GM13977 (cell line): ENCODE measurements around the gene DISC1.

Experiments used
- DNase-seq: peaks from one replicate; pipeline ENCODE4 v3.0.0; 2012; ENCODE audit warnings: low spot score
- in situ Hi-C: fragments of 300-500 bp; cut with MboI; formaldehyde crosslinking; loops from one replicate; pipeline ENCODE4 v1.12.0; 2022; ENCODE audit warnings: low sequenced_read_pairs, low pct_unique_long_range_greater_than_20kb, mixed read lengths, inconsistent platforms; ENCODE audit not compliant: unreplicated experiment
- TF ChIP-seq, protein P1 (sequence below): IDR thresholded peaks from 2 replicates; pipeline ENCODE4 v1.5.1; 2012; ENCODE audit warnings: mild to moderate bottlenecking, control low read depth; ENCODE audit not compliant: insufficient read depth; ENCODE audit errors: extremely low read depth, missing control alignments

Gene DISC1

DNA sequence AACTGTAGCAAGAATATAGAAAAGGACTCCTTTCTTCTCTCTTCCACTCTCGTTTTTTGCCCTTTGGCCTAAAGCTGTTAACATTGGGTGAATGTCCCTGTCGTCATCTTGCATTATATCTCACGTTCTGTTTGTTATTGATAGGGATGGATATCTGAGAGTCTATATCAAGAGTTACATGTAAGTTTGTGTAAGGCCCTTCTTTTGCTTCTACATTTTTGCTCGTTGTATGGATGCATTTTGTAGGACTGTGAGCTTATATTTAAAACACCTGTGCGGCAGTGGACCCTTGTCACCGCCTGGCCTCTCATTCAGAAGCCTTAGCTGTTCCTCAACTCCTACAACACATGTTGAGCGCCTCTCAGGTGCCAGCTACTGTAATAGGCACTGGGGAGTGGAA is 211.9 kb downstream of the DISC1 start:
- TF ChIP-seq, protein P1, sequence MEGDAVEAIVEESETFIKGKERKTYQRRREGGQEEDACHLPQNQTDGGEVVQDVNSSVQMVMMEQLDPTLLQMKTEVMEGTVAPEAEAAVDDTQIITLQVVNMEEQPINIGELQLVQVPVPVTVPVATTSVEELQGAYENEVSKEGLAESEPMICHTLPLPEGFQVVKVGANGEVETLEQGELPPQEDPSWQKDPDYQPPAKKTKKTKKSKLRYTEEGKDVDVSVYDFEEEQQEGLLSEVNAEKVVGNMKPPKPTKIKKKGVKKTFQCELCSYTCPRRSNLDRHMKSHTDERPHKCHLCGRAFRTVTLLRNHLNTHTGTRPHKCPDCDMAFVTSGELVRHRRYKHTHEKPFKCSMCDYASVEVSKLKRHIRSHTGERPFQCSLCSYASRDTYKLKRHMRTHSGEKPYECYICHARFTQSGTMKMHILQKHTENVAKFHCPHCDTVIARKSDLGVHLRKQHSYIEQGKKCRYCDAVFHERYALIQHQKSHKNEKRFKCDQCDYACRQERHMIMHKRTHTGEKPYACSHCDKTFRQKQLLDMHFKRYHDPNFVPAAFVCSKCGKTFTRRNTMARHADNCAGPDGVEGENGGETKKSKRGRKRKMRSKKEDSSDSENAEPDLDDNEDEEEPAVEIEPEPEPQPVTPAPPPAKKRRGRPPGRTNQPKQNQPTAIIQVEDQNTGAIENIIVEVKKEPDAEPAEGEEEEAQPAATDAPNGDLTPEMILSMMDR, result no peak
- no peak for DNase-seq
- in situ Hi-C loops, result no loop called here

DNA sequence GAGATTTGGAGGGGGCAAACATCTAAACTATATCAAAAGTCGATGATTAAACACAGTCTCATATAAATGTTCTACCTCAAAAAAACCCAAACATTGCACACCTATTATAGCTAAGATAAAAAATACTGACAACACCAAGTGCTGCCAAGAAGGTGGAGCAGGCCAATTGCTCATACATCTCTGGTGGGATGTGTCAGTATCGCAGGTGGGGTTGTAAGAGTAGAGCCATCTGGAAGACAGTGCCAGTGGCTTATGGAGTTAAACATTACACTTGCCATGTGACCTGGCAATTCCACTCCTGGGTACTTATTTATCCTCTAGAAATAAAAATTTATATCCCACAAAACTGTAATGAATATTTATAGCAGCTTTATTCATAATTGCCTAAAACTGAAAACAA is 213.4 kb downstream of the DISC1 start:
- TF ChIP-seq, protein P1, result no peak
- in situ Hi-C loops, result no loop called here
- no peak for DNase-seq

DNA sequence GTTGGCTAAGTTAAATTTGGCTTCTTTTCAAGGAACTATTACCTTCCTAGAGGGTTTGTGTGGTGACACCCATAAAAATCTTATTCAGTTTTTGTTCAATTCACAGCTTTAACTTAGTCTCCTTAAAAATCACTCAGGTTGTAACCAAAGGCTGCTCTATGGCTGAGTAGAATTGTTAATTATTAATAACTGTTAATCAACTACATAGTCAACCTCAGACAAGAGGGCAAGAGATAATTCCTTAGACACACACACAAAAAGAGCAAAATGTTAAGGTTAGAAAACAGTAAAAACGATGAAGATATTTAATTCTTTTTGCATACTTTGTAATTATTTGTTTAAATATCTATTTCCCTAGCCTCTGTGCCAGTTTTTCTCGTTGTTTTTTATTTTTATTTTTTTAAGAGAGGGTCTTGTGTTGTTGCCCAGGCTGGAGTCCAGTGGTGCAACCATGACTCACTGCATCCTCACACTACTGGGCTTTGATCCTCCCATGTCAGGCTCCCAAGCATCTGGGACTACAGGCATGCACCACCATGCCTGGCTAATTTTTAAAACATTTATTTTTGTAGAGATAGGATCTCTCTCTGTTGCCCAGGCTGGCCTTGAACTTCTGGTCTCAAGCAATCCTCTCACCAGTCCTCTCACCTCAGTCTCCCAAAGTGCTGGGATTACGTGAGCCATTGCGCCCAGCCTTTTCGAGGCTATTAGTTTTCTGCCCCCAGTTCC is 215.2 kb downstream of the DISC1 start:
- DNase-seq, result no peak

DNA sequence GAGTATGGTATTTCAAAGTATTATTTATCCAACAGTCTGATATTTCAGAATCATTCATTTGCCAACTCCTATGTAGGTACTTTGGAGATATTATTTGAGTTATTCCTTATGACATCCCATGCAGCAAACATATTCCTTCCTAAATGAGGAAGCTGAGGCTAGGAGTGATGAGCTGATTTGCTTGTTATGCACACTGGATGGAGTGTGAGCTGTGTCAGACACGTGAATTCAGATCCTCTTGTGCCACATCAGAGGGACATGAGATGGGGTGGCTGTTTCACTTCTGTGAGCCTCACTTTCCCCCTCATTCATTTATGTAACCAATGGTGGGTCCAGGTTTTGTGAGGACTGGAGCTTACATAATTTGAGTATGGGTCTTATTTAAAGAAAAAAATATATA is 215.9 kb downstream of the DISC1 start:
- TF ChIP-seq, protein P1, result no peak
- DNase-seq, result no peak
- in situ Hi-C loops, result no loop called here

More for the DNA sequence above, 215.2 kb downstream of the DISC1 start:
- in situ Hi-C loops, result no loop called here
- TF ChIP-seq, protein P1, result no peak

DNA sequence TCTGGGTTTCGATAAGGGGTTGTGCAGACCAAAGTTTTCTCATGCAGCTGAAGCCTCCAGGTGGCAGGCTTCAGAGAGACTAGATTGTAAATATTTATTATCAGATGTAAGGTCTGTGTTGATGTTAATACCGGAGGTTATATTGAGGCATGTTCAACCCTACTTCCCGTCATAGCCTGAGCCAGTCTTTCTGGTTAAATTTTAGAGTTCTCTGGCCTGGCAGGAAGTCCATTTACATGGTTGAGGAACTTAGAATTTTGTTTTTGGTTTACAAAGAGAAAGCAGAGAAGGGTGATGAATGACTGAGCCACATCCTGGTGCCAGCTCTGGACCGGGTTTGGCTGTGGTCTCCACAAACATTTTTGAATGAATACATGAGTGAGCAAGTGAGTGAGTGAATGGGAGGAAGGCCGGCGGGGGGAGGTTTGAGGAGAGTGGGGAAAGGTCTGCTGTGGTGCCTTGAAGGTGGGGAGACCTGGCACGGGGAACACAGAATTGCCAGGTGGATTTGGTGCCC is 218.5 kb downstream of the DISC1 start:
- in situ Hi-C loops, result no loop called here
- TF ChIP-seq, protein P1, result no peak

DNA sequence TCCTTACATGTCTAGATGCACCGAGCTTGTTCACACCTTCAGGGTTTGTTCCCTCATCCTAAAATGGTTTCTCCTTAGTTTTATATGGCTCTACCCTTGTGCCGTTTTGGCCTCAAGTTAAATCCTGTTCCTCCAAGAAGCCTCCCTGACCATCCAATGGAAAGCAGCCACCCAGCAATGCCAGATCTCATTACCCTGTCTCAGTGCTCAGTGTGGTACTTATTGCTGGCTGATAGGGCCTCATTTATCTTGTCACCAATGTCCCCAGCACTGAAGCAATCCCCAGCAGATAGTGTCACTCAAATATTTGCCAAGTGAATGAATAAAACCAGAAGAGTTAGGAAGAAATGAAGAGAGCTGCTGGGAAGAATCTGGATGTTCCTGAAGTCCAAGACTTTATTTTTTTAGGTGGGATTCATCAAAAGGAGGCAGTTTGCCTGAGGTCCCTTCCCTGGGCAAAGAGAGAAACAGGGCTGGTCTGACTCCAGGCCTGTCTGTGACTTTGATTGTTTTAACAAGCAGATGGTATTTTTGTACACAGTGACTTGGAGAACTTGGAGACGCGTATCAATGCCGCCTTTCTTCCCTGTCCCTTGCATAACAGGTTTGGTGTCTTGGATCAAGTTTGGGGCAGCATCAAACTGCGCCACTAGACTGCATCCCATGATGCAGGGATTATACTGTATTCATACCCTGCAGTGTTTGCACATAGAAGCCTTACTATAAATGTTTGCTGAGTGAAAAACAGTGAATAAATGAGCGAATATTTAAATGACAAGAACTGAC is 221.2 kb downstream of the DISC1 start:
- DNase-seq, result no peak
- in situ Hi-C loops, result no loop called here
- TF ChIP-seq, protein P1, result no peak

More for the DNA sequence above, 218.5 kb downstream of the DISC1 start:
- no peak for DNase-seq
